SKM-1 (cell line): Measurements from ENCODE around the gene SNTN.
"Not testable (repeated sequence)": the region's sequence is repeated elsewhere in the genome, so short reads cannot be mapped to it uniquely, and the experiment has no call there.

Experiments
- DNase-seq: peaks from one replicate; lab custom pipeline; 2025; ENCODE audit not compliant: unreplicated experiment; lab: John Stamatoyannopoulos, UW

SNTN gene

GRCh38 chr3:63652066-63652725, at the start of gene SNTN:
Gene SNTN, plus strand, starts transcription at chr3:63652675. Its CDS starts 13 bp downstream, at chr3:63652688.
- DNase-seq: no peak

GRCh38 chr3:63607716-63608115, 44.8 kb upstream of the SNTN start:
- no peak for DNase-seq

DNA sequence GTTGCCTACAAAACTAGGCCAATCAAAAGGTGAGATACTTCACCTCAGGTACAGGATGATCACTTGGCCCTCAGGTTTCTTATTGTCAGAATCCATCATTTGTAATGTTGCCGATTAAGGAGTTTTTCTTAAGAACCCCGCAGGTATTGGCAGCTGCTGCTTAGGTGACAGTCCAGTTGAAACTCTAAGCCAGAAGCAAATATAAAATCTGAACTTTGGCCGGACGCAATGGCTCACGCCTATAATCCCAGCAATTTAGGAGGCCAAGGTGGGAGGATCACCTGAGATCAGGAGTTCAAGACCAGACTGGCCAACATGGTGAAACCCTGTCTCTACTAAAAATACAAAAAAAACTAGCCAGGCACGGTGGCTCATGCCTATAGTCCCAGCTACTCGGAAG, 43.1 kb upstream of the SNTN start:
- DNase-seq: no peak

GRCh38 chr3:63609834-63610233, 42.6 kb upstream of the SNTN start:
- DNase-seq: no peak

DNA sequence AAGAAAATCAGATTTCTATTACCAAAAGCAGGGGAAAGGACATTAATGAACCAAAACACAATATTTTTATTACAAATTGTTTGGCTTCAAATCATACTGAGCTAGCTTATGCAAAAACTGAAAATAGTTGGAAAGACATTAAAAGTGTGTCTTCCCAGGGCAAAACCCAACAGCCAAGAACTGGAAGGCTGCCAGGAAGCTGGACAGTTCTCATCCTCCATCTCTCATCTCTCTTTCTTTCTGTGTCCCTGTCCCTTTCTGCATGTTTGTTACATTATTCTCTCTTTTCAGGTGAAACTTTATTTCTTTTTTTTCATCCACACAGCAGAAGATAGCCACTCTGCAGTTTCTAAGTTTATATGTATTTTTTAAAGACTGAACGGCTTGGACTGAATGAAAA, 41.1 kb upstream of the SNTN start:
- DNase-seq: no peak

GRCh38 chr3:63613561-63613960, 38.9 kb upstream of the SNTN start:
- no peak for DNase-seq

DNA sequence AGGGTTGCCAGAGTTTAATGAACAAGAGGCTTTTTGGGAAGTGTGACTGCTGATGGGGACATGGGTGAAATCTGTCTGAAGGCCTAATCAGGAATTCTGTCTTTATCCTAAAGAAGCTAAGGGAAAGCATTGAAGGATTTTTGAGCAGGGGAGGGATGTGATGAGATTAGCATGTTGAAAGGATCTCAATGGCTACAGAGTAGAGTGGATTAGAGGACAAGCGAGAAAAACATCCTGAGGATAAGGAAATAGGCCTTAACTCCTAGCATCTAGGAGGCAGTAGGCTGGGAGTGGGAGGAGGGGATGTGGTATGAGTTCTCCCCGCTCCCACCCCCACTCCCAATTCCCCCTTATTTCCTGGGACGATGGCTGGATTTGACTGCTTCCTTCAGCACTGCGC, 35.1 kb upstream of the SNTN start:
- DNase-seq: no peak

- DNase-seq: no peak
Observed at GRCh38 chr3:63624941-63625560, 27.4 kb upstream of the SNTN start.

GRCh38 chr3:63631670-63632069, 20.8 kb upstream of the SNTN start:
- no peak for DNase-seq

- DNase-seq: no peak
Observed at GRCh38 chr3:63635186-63635585, 17.3 kb upstream of the SNTN start.

DNA sequence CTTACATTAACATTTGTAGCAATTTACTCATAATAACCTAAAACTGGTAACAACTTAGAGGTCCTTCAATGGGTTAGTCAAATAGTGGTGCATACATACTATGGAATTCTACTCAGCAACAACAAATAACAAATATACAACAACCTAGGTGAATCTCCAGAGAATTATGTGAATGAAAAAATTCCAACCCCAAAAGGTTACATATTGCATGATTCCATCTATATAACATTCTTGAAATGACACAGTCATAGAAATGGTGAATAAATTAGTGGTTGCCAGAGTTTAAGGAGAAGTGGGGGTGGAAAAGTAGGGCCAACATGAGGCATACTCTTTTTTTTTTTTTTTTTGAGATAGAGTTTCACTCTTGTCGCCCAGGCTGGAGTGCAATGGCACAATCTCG, 12.7 kb upstream of the SNTN start:
- DNase-seq: no peak

DNA sequence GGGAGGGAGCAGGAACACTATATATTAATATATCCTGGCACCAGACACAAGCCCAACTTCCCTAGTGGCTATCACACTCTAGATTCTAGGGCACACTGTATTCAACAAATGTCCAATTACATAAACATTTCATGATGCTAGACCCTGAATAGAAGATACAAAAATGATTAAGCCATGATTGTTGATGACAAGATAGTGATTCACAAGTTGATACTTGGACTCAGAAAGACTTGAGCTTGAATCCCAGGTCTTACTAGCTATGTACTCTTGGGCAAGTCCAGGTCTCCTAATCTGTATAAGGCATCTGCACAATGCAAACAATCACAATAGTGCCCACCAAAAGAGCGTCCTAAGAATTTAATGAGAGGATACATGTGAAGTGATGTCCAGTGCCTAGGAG, 10.0 kb upstream of the SNTN start:
- no peak for DNase-seq

DNA sequence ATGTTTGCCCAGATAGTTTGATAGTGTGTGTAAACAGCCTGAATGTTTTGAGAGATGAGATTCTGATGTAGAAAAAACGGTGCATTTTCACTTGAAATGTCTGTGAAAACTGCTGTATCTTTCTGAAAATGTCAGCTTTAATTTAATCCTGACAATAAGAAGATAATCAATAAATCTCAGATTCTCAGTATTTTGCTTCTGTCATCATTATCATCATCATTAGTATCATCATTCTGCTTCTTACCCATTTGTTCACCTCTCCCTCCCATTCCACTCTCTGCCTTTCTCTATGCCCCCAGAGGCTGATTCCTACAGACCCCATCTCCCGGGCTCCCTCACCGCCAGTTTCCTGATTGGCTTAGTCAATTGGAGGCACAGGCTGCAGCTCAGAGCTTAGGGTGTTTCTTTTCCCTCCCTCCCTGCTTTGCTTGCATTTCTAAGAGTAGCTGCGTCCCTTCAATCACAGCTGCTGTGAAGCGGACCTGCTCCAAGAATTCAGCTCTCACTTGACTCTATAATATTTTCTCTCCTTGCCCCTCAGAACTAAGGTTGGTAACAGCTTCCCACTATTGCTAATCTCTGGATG, 8.2 kb upstream of the SNTN start:
- DNase-seq: no peak

DNA sequence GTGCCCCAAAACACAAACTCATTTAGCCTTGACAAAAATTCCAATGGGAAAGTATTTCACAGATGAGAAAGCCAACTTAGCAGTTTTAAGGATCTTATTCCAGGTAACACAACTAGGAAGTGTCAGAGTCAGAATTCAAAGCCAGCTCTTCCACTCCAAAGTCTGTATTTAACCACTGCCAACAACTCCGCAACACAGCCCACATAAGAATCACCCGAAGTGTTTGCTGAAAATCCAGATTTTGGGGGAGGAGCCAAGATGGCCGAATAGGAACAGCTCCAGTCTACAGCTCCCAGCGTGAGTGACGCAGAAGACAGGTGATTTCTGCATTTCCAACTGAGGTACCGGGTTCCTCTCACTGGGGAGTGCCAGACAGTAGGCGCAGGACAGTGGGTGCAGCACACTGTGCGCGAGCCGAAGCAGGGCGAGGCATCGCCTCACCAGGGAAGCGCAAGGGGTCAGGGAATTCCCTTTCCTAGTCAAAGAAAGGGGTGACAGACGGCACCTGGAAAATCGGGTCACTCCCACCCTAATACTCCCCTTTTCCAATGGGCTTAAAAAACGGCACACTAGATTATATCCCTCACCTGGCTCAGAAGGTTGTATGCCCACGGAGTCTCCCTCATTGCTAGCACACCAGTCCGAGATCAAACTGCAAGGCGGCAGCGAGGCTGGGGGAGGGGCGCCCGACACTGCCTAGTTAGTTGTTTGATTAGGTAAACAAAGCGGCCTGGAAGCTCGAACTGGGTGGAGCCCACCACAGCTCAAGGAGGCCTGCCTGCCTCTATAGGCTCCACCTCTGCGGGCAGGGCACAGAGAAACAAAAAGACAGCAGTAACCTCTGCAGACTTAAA, 7.3 kb upstream of the SNTN start:
- DNase-seq: not testable (repeated sequence)

- no peak for DNase-seq
Observed at GRCh38 chr3:63654211-63654610, 1.7 kb downstream of the SNTN start.

DNA sequence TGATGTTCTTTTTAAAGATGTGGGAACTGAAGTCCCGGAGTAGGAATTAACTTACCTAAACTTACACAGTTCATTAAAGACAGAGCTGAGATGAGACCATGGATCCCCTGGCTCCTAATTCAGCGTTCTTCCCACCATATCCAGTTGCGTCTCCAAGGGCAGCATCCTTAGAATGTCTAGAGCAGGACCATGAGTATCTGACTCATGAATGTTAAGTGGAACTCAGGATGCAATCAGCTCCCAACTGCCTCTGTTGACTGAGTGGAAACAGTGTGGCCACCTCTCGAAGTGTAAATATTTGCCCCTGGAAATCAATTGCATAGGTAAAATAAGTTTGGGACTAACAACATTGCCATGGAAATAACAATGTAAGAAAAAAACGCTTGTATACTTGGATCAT, 2.5 kb downstream of the SNTN start:
- no peak for DNase-seq

- DNase-seq: no peak
Observed at GRCh38 chr3:63655519-63655918, 3.0 kb downstream of the SNTN start.

DNA sequence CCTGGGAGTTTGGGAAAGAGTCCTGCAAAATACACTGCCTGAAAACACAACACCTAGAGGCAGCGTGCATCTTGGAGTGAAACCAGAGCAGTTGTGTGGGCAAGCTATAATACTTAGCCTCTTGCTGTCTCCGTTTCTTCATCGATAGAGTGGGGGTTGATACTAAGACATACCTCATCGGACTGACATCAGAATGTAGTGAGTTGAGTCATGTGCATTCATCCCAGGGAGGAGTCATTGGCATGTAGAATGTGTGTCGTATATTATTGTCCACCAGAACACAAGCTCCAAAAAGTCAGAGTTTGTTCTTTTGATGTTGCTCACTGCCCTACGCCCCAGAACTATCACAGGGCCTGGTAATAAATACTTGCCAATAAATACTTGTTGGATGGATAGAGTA, 4.3 kb downstream of the SNTN start:
- DNase-seq: no peak

DNA sequence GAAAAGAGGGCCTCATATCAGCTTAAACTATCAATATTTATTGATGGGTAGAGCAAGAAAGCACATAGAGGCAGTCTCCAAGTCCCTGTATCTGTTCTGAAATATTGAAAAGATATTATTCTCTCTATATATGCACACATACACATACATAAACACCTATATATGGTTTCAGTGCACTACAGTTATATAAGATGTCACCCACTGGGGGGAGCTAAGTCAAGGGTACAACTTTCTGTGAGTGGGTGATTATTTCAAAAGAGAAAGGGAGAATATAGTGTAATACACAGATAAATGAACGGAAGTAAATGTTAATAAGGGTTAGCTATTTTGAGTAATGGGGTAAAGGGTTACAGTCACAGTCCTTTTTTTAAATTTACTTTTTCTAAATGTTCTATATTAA, 8.8 kb downstream of the SNTN start:
- no peak for DNase-seq

DNA sequence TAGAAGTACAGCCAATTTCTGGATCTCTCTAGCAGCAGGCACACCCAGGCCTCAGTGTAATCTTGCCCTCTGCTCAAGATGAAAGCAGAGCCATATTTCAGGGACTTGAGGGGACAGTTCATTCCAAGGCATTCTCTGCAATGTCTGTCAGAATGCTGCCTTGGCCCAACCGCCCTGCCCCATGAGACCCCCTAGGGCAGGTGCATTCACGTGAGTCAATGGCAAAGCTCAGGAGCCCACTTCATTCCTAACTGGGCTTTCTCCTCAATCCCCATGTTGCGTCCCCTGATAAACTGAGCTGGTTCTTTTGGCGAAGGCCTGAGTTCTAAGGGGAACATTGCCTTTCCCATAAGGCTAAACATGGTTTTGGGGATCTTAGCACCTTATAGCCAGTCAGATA, 9.5 kb downstream of the SNTN start:
- no peak for DNase-seq

DNA sequence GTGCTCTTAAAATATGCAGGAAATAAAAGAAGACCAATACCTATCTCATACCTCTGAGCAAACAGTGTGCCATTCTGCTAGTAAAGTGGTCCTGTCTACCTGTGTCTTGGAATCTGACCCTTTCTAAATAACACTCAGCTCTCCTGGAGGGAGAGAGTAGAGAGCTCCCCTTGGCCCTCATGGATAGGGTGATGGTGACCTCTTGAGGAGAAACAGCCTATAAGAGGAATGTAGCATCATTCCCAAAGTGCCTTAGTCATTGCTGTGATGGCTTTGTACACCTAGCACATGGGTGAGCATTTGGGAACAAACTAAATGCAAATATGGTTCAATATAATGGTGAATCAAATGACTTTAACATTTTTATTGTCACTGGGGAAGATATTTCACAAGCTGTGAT, 10.0 kb downstream of the SNTN start:
- DNase-seq: no peak

DNA sequence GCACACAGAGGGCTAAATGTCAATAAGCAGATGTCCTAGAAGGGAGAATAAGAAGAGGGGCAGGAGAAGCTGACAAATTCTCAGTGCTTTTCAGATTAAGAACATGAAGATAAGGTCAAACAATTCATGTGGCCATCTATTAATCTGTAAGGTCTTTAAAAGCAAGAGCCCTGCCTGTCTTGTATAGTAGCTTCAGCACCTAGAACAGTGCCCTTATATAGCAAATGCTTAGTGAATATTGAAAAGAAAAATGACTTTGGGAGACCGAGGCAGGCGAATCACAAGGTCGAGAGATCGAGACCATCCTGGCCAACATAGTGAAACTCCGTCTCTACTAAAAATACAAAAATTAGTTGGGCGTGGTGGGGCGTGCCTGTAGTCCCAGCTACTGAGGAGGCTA, 18.1 kb downstream of the SNTN start:
- DNase-seq: no peak
